GM21360 (cell line): ENCODE measurements around the gene CDK5R2.

Experiments
- ATAC-seq: cut with Tn5 transposase; IDR thresholded peaks from one replicate; pipeline ENCODE4 v1.9.1; 2021; ENCODE audit warnings: mild to moderate bottlenecking, moderate library complexity; ENCODE audit not compliant: unreplicated experiment

The CDK5R2 gene

GRCh38 chr2:218986148-218986761, 26.8 kb downstream of the CDK5R2 start:
- no peak for ATAC-seq

DNA sequence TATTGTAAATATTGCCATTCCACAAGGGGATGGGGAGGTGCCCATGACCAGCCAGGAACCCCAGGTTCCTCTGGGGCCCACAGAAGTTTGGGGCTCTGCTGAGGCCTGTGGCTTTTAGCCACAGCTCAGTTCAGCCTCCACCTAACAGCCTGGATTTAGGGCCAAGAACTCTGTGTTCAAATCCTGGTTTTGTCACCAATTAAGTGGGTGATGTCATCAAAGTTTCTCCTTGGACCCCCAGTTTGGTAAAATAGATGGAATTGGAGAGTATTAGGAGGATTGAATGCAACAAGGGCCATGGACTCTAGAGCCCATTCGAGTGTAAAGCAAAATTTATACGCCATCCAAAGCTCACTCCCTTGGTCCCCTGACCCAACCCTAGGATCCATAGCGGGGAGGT, 28.7 kb downstream of the CDK5R2 start:
- no peak for ATAC-seq

DNA sequence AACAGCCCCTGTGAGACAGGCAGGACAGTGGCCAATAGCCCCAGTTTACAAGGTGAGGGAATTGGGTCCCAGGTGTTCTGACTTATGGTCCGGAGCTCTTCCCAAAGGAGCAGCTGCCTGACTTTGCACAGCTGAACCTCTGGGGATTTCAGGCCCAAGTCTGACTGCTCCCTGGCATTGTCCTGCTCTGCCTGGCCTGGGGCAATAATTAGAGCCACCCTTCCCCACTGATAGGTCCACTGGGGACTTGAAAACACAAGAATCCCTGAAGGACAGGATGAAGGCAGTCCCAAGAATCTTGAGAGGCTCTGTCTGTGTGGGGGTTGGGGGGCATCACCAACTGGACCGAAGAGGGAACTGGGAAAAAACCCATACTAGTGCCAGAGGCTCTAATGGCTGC, 29.2 kb downstream of the CDK5R2 start:
- no peak for ATAC-seq

DNA sequence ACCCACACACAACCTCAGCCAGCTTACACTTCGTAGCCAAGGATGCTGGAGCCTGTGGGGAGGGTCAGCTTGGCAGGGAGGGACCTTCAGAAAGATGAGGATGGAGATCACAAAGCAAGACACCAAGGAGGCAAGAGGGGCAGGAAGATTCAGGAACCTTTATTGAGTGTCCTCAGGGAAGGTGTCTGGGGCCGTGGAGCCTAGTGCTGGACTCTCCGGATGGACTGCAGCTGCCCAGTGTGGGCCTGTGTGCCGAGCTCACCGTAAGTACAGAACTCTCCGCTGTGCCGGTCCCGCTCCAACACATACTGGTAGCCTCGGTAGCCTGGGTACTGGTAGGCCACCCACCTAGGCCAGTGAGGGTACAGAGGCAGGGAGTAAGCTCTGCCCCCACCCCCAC, 30.6 kb downstream of the CDK5R2 start:
- ATAC-seq = no peak

DNA sequence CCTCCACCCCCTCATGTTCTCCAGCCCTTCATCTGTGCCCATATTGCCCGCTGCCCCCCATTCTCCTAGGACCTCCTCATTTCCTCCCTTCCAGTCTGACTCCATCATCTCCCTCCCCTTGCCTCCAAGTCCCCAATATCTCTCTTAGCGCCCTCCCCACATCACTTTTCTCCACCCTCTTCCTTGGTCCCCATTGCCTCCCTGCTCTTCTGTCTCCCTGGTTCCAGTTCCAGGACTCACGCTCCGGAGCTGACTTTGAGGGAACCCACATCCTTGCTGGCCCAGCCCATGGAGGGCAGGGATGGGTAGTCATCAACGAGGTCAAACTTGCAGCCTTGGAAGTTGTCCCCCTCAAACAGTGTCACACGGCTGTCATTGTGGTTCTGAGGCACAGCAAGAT, 31.1 kb downstream of the CDK5R2 start:
- ATAC-seq = no peak

DNA sequence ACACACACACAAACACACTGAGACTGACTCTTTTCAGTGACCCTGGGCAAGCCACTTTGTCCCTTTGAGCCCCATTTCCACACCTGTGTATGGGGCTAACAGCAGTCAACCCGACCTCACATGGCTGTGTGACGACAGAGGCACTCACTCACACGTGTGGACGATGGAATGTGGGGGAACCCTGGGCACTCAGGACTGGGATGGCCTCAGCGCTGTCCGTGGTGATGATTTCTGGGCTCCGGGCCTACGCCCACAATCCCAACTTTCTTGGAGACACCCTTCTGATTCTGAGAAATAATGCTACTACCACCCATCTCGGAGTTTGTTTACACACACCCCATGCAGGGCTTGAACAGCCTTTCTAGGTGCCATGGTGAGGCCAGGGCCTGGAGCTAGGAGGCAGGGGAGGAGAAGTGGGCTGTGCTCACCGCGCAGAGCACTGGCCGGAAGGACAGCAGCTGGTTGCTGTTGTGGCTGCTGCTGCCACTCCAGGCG, 32.3 kb downstream of the CDK5R2 start:
- no peak for ATAC-seq

DNA sequence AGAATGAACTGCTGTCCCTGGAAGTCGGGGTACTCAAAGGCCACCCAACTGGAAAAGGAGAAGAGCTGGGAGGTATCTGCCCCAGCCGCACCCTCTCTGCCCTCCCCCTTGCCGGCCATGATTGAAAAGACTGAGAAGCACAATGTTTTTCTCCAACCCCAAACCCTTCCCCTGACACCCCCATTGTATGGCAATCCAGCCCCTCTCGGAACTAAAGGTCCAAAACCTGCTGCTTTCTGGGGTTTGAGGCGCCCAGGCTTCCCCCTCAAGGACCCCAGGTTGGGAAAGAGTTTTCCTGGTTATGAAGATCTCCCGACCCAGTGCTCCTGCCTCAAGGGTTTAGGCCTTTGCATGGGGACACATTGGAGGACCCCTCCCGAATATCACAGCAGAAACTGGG, 32.7 kb downstream of the CDK5R2 start:
- ATAC-seq = no peak

DNA sequence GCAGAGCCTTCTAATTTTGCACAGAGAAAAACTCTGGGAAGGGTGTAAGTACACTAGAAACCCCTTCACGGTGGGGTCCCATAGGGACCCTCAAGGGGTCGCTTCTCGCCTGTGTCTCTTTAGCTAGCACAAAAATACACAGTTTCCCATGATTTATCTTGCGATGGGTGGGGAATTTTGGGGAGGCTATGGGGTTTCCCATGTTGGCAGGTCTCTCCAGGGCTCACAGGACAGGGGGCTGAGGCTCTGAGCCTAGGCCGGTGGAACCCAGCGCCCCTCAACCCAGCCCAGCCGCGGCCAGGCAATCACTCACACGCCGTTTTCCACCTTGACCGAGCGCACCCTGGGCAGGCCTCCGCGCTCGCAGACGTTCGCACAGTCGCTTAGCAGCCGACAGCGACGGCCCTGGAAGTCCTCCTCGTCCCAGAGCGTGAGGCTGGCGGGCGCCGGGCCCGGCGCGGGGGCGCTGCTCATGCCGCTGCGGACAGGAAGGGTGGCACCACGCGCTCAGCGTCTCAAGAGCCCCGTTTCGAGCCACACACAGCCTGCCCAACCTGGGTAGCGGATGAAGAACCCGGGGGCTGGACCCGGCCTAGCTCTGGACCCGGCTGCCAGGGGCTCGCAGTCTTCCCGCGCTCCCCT, 33.4 kb downstream of the CDK5R2 start:
- no peak for ATAC-seq

GRCh38 chr2:218993345-218994315, 34.2 kb downstream of the CDK5R2 start, which contains the start of gene CRYBA2:
Gene CRYBA2, minus strand, starts transcription at chr2:218993422. Its CDS starts 246 bp downstream, at chr2:218993176.
- no peak for ATAC-seq

GRCh38 chr2:218995561-218995960, 36.1 kb downstream of the CDK5R2 start:
- ATAC-seq = peak; percentile 5

DNA sequence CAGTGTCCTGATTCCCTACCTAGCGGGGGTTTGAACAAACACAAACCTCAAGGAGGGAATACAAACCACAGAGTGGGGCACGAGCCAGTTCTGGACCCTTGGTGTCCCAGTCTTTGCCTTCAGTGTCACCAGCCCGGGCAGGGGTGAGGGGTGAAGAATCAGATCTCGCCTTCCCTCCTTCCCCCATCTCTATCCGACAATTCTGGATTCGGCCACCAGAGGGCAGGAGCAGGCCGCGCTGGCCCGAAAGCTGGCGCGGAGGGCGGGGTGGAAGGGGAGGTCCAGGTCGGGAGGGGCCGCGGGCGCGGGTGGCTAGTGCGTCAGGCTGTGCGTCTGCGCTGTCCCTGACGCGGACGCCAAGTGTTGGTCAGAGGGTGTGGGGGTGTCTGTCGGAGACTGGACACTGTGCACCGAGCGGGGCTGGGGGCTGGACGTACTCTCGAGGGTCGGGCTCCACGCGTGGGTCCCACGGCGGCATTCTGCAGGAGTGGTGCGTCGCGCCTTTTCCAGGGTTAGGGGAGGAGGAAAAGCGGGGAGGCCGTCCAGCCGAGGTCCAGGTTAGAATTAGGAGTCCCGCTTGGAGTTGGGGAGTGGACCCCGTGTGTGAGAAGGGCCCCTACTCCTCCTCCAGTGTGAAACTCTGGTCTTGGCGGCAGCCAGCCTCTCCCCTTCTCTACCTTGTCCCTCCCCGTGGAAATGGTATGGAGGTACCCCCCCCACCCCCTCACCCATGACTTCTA, 36.7 kb downstream of the CDK5R2 start:
- ATAC-seq = peak; percentile 48

GRCh38 chr2:218996937-218997336, 37.5 kb downstream of the CDK5R2 start:
- no peak for ATAC-seq

- no peak for ATAC-seq
Observed at GRCh38 chr2:218997731-218998130, 38.3 kb downstream of the CDK5R2 start.

- ATAC-seq = no peak
Observed at GRCh38 chr2:218998414-218999002, 39.0 kb downstream of the CDK5R2 start.

- no peak for ATAC-seq
Observed at GRCh38 chr2:218999021-218999880, 39.8 kb downstream of the CDK5R2 start.

DNA sequence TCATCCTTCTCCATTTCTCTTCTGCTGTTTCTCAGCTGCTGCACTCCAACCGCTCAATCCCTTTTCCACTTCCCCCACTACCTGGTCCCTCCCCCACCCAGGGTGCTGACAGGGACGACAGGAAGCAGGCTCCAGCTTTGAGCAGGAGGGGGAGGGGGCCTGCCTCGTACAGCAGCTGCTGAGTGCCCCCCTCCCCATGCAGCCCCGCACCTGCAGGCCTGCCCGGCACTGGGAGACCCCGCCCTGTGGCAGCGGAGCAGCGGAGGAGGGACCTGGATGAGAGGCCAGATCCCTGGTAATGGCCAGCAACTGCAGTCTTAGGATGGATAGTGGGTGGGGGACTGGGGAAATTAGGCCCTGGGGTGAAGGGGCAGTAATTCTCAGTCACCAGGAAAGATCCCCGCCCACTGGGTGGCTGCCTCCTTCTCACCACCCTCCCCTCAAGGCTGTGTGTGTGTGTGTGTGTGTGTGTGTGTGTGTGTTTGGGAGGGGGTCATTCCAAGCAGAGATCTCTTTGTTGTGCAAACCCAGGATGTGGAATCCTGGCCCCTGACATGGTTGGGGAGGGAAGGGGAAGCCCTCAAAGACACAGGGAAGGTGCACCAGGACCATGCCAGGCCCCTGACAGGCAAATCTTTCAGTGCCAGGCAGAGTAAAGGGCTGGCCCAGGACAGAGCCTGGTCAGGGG, 40.6 kb downstream of the CDK5R2 start:
- no peak for ATAC-seq

DNA sequence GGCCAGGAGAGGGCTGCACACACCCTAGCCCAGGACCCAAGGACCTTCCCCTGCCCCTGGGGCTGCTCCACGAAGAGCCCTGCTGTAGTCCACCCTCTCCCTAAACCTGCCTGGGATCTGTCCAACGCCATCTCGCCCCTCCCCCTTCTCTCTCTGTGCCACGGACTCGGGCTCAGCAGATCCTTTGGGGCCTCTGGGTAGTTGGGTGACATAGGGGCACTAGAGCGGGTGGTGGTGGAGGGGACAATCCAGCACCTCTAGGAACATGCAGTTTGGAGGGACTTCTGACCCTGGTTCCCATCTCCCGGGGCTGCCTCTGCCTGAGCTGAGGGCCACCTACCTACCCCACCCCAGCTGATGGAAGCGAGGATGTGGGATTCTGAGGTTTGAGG, 41.1 kb downstream of the CDK5R2 start:
- ATAC-seq = no peak

GRCh38 chr2:219001100-219001576, 41.7 kb downstream of the CDK5R2 start:
- ATAC-seq = no peak
